Measurements from ENCODE around the gene DDX60.

DDX60 gene

GRCh38 chr4:168337550-168337940 lies 19.0 kb upstream of the DDX60 start:
- TF ChIP-seq, protein P1, sequence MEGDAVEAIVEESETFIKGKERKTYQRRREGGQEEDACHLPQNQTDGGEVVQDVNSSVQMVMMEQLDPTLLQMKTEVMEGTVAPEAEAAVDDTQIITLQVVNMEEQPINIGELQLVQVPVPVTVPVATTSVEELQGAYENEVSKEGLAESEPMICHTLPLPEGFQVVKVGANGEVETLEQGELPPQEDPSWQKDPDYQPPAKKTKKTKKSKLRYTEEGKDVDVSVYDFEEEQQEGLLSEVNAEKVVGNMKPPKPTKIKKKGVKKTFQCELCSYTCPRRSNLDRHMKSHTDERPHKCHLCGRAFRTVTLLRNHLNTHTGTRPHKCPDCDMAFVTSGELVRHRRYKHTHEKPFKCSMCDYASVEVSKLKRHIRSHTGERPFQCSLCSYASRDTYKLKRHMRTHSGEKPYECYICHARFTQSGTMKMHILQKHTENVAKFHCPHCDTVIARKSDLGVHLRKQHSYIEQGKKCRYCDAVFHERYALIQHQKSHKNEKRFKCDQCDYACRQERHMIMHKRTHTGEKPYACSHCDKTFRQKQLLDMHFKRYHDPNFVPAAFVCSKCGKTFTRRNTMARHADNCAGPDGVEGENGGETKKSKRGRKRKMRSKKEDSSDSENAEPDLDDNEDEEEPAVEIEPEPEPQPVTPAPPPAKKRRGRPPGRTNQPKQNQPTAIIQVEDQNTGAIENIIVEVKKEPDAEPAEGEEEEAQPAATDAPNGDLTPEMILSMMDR (IDR thresholded peaks at IDR 0.05), result no peak

GRCh38 chr4:168336837-168337549 lies 18.4 kb upstream of the DDX60 start:
- TF ChIP-seq, protein P1 (IDR thresholded peaks at IDR 0.05), result no peak

DNA sequence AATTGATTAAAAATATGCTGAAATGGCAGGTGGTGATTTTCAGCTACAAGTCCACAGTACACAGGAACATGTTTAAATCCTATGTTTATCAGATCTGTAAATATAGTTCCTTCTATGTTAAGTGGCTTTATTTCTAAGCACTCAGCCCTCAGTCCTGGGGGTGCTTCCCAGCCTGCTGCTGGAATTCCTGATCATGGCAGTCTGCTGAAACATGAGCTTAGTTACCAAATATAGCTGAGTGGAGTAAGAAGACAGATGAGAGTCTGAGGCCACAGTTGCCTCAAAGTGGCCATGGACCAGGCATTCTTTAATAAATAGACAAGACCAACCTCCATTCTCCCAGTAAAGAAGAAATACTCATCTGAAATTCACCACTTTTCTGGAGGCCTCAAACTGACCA lies 17.1 kb upstream of the DDX60 start:
- TF ChIP-seq, protein P1 (IDR thresholded peaks at IDR 0.05), result no peak

GRCh38 chr4:168334053-168334452 lies 15.5 kb upstream of the DDX60 start:
- TF ChIP-seq, protein P1 (IDR thresholded peaks at IDR 0.05), result no peak

DNA sequence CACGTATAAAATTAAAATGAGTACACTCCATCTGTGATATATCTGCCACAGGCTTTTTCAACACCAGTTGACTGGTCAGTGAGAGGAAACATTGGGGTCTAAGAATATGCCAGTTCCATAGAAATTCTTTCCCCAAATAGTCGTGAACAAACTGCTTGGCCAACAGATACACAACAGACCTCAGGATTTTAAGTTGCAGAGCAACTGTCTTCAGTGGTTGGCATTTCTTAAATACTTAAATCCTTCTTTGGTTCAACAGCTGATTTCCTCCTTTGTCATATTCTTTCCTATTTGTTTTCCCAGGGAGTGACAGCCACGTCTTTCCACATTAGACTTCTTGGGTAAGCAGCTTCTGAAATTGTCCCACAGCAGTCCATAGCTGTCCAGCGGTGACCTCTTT lies 7.0 kb upstream of the DDX60 start:
- TF ChIP-seq, protein P1 (IDR thresholded peaks at IDR 0.05), result no peak

- TF ChIP-seq, protein P1 (IDR thresholded peaks at IDR 0.05), result no peak
Measured at GRCh38 chr4:168321006-168321405, 2.5 kb upstream of the DDX60 start.

DNA sequence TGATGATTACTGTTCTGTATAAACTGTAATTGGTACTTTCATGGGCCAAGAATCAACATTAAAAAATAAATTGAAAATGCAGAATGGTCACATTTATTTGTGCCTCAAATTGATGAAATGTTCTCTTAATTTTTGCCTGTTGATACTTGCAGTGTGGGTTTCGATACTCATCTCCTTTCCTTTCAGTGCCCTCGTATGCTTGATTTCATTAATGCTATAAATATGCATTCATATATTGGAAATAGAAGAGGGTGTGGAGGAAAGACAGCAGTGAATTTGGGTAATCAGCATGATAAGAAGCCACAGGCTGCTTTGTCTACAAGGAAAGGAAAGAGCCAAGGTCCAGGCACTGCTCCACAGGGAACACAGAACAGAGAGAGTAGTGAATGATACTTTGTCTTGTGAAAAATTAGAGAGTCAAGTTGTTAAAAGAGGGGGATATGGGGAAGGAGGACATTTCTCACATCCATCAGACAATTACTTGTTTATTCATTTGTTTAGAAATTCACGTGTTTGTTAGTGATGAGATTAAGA lies 1.0 kb upstream of the DDX60 start:
- TF ChIP-seq, protein P1 (IDR thresholded peaks at IDR 0.05), result no peak
